CD4-positive, alpha-beta memory T cell (primary cell): ENCODE data around the gene CFAP68. TPM values are rescaled to one million over a fixed set of nuclear protein-coding genes. Genes with fewer than 3 reads are reported as not detected.
"Not testable (repeated sequence)": the region's sequence is repeated elsewhere in the genome, so short reads cannot be mapped to it uniquely, and the experiment has no call there.

Experiments
- CTCF ChIA-PET: fragments of 350-600 bp; sonication (Branson Sonifier 250); formaldehyde crosslinking; loops from one replicate; lab custom pipeline; 2021; ENCODE audit warnings: inconsistent platforms; ENCODE audit not compliant: partially characterized antibody; lab: Charles Lee
- POLR2A ChIA-PET: fragments of 350-600 bp; sonication (Branson Sonifier 250); formaldehyde crosslinking; loops from one replicate; lab custom pipeline; 2021; ENCODE audit not compliant: partially characterized antibody; lab: Charles Lee
- DNase-seq, 5 donors: peaks; one replicate each; pipeline versions ENCODE4 v3.0.0 to v3.0.0-alpha.2; 2020 to 2022; ENCODE audit warnings: mixed read lengths in 1 of 5
- H3K27ac ChIP-seq: one replicate; pipeline ENCODE4 v1.7.0; 2013; ENCODE audit warnings: low read depth, low read length
- H3K27me3 ChIP-seq: 2 replicates; pipeline ENCODE4 v1.7.0; 2013; ENCODE audit warnings: mild to moderate bottlenecking, low read length, moderate library complexity; ENCODE audit not compliant: insufficient read depth
- H3K36me3 ChIP-seq: 2 replicates; pipeline ENCODE4 v1.7.0; 2013; ENCODE audit warnings: mild to moderate bottlenecking, low read length, moderate library complexity; ENCODE audit not compliant: insufficient read depth
- H3K4me1 ChIP-seq: 2 replicates; pipeline ENCODE4 v1.7.0; 2013; ENCODE audit warnings: mild to moderate bottlenecking, low read length, moderate library complexity; ENCODE audit not compliant: insufficient read depth
- H3K4me3 ChIP-seq, 2 donors: one replicate each; pipeline ENCODE4 v1.7.0; 2013; ENCODE audit warnings: low read length in 2 of 2, mild to moderate bottlenecking in 1 of 2
- H3K9me3 ChIP-seq, 2 donors: one replicate each; pipeline ENCODE4 v1.7.0; 2013; ENCODE audit warnings: low read length in 2 of 2, control low read depth in 1 of 2; ENCODE audit not compliant: control insufficient read depth in 1 of 2
- H3K27ac Mint-ChIP-seq, 7 donors: one replicate each; pipeline ENCODE4 v1.8.0; 2020 to 2021; ENCODE audit warnings: mixed read lengths in 7 of 7, mild to moderate bottlenecking in 6 of 7, inconsistent platforms in 3 of 7, moderate library complexity in 3 of 7
- H3K27me3 Mint-ChIP-seq, 2 donors: one replicate each; pipeline ENCODE4 v1.8.0; 2020 to 2021; ENCODE audit warnings: mixed read lengths in 2 of 2
- H3K36me3 Mint-ChIP-seq, 2 donors: one replicate each; pipeline ENCODE4 v1.8.0; 2020 to 2021; ENCODE audit warnings: mixed read lengths in 2 of 2, inconsistent platforms in 1 of 2, mild to moderate bottlenecking in 1 of 2
- H3K4me1 Mint-ChIP-seq, 4 donors: one replicate each; pipeline ENCODE4 v1.8.0; 2020 to 2021; ENCODE audit warnings: mixed read lengths in 4 of 4, mild to moderate bottlenecking in 1 of 4
- H3K4me3 Mint-ChIP-seq, 8 donors: one replicate each; pipeline ENCODE4 v1.8.0; 2020 to 2021; ENCODE audit warnings: mixed read lengths in 8 of 8, mild to moderate bottlenecking in 7 of 8, moderate library complexity in 6 of 8, inconsistent platforms in 3 of 8
- H3K9me3 Mint-ChIP-seq, 8 donors: one replicate each; pipeline ENCODE4 v1.8.0; 2020 to 2021; ENCODE audit warnings: mixed read lengths in 8 of 8, mild to moderate bottlenecking in 5 of 8, inconsistent platforms in 3 of 8, moderate library complexity in 1 of 8
- intact Hi-C: fragments of 100-400 bp; cut with micrococcal nuclease; formaldehyde crosslinking; loops from one replicate; pipeline ENCODE4 v1.15.1; 2023
- polyA plus RNA-seq, 2 donors: library from polyadenylated mRNA; unstranded; fragments of 300-500 nt; fragmentation: Illumina TruSeq; gene quantifications; one replicate each; pipeline ENCODE4 v1.2.3, GENCODE V29; 2021
- total RNA-seq, 2 experiments: library from RNA; stranded (reverse); gene quantifications; one replicate each; pipeline ENCODE4 v1.2.3, GENCODE V29; 2021

Gene CFAP68
- total and polyA plus RNA-seq, 4 experiments from 2014 or later = 14.8 to 30.9 (median 24.7) TPM

- peak overlapping the region in 1 of 7 donors; percentile 38 for H3K27ac Mint-ChIP-seq
- ChIA-PET CTCF (interaction anchor here (1.2 to 10.0 kb wide), 12 partner anchors 8 to 154 kb away, joined by 3 to 119 read pairs (median 7); partner anchors contain the start of genes ALG9, SDHD and TIMM8B), POLR2A (no interaction called here)
- H3K4me1 ChIP-seq = peaks cover 25% of the 10 kb centered on the region
- peak overlapping the region in 5 of 8 donors; percentile 1 to 46 (median 32) for H3K4me3 Mint-ChIP-seq
- H3K36me3 Mint-ChIP-seq = no peaks in the 10 kb centered on the region
- no peaks in the 10 kb centered on the region for H3K9me3 ChIP-seq
- H3K27me3 ChIP-seq = no peaks in the 10 kb centered on the region
- peaks cover 3 to 4% of the 10 kb centered on the region in 2 donors for H3K27me3 Mint-ChIP-seq
- H3K4me1 Mint-ChIP-seq = peaks cover 10 to 26% (median 14%) of the 10 kb centered on the region in 4 donors
- H3K36me3 ChIP-seq = no peaks in the 10 kb centered on the region
- no peak overlapping the region for H3K4me3 ChIP-seq
- DNase-seq = no peak
- peaks cover 0 to 5% (median 0%) of the 10 kb centered on the region in 8 donors for H3K9me3 Mint-ChIP-seq
- no peak overlapping the region for H3K27ac ChIP-seq
- intact Hi-C loops = loop anchor here (1.0 kb wide), 1 partner anchor 348 kb away; no protein-coding TSS in a partner anchor
These were observed 53.2 kb downstream of the CFAP68 start for GRCh38 chr11:111932611-111932950.

GRCh38 chr11:111933176-111933575 is 53.8 kb downstream of the CFAP68 start:
- CTCF ChIA-PET = interaction anchor here (1.7 to 10.0 kb wide), 4 partner anchors 10 to 153 kb away, joined by 6 to 119 read pairs (median 10); partner anchors contain the start of genes ALG9, SDHD and TIMM8B
- H3K9me3 ChIP-seq, H3K27ac Mint-ChIP-seq, DNase-seq, H3K27ac ChIP-seq, POLR2A ChIA-PET, H3K27me3 ChIP-seq, H3K27me3 Mint-ChIP-seq, H3K36me3 Mint-ChIP-seq, H3K4me3 ChIP-seq, H3K9me3 Mint-ChIP-seq, H3K4me3 Mint-ChIP-seq, intact Hi-C loops, H3K36me3 ChIP-seq: not testable (repeated sequence)
- peaks cover 27% of the 10 kb centered on the region for H3K4me1 ChIP-seq
- H3K4me1 Mint-ChIP-seq = peaks cover 14 to 32% (median 19%) of the 10 kb centered on the region in 4 donors

DNA sequence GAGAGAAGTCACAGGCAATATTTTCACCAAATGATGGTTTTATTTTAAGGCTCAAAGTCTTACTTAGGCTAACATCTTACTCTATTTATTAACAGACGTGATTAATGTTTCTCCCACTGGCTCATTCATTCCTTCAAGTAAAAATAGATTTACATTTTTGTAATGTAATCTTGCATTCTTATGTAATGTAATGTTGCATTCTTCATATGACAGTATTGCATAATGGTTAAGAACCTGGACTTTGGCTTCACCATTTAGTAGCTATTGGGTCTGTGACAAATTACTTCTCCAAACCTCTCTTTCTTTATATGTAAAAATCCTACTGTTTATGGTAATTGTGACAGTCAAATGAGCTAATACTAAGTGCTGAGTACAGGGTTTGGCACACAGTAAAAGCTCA is 54.5 kb downstream of the CFAP68 start:
- H3K9me3 ChIP-seq = no peaks in the 10 kb centered on the region
- no peak overlapping the region for H3K4me3 ChIP-seq
- no peak overlapping the region for H3K27ac ChIP-seq
- Mint-ChIP-seq H3K4me3 (no peak overlapping the region), H3K36me3 (no peaks in the 10 kb centered on the region), H3K4me1 (peaks cover 21 to 39% (median 26%) of the 10 kb centered on the region in 4 donors), H3K27me3 (peaks cover 3 to 4% of the 10 kb centered on the region in 2 donors), H3K9me3 (peaks cover 0 to 5% (median 0%) of the 10 kb centered on the region in 8 donors), H3K27ac (no peak overlapping the region)
- peaks cover 34% of the 10 kb centered on the region for H3K4me1 ChIP-seq
- DNase-seq = no peak
- H3K36me3 ChIP-seq = no peaks in the 10 kb centered on the region
- no peaks in the 10 kb centered on the region for H3K27me3 ChIP-seq
- intact Hi-C loops = no loop called here
- CTCF ChIA-PET = interaction anchor here (1.3 to 10.0 kb wide), 4 partner anchors 9 to 345 kb away, joined by 3 to 119 read pairs (median 4); no protein-coding TSS in a partner anchor
- POLR2A ChIA-PET = interaction anchor here (1.2 kb wide), 1 partner anchor 48 kb away, joined by 3 read pairs; no protein-coding TSS in a partner anchor

DNA sequence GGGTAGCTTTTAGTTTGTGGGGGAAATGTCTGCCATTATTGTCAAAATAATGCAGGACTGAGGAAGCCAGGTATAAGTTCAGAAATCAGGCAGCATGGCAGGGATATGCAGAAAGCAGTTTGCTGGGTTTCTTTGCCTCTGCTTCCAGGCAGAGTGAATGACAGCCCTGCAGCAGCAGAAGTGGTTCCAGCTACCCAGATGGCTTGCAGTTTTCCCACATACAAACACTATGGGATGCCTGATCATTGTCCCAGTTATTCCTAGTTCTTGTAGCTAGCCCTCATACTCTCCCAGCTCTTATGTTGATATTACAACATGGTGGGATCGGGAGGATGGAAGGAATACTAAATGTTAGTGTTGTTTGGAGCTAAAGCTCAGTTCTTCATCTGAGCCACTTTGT is 55.0 kb downstream of the CFAP68 start:
- CTCF ChIA-PET = interaction anchor here (1.3 to 10.0 kb wide), 5 partner anchors 8 to 345 kb away, joined by 3 to 119 read pairs (median 5); no protein-coding TSS in a partner anchor
- H3K36me3 Mint-ChIP-seq = no peaks in the 10 kb centered on the region
- intact Hi-C loops = no loop called here
- peaks cover 37% of the 10 kb centered on the region for H3K4me1 ChIP-seq
- POLR2A ChIA-PET = interaction anchor here (1.2 kb wide), 1 partner anchor 48 kb away, joined by 3 read pairs; no protein-coding TSS in a partner anchor
- H3K27me3 ChIP-seq = no peaks in the 10 kb centered on the region
- H3K27me3 Mint-ChIP-seq = peaks cover 3 to 4% of the 10 kb centered on the region in 2 donors
- H3K9me3 ChIP-seq = no peaks in the 10 kb centered on the region
- H3K36me3 ChIP-seq = no peaks in the 10 kb centered on the region
- peaks cover 0 to 5% (median 0%) of the 10 kb centered on the region in 8 donors for H3K9me3 Mint-ChIP-seq
- no peak overlapping the region for H3K27ac Mint-ChIP-seq
- no peak overlapping the region for H3K4me3 Mint-ChIP-seq
- no peak overlapping the region for H3K27ac ChIP-seq
- no peak for DNase-seq
- H3K4me3 ChIP-seq = no peak overlapping the region
- peaks cover 23 to 44% (median 28%) of the 10 kb centered on the region in 4 donors for H3K4me1 Mint-ChIP-seq

Other genes with a start within 250 kb of the CFAP68 start
- 10 to 100 TPM; 38.9 to 39.1 TPM for gene PPP2R1B, start 113.2 kb upstream of the CFAP68 start, total RNA-seq
- gene PPP2R1B, start 113.2 kb upstream of the CFAP68 start, polyA plus RNA-seq = 10 to 100 TPM; 18.4 to 27.9 TPM
- gene ALG9, start 8.0 kb upstream of the CFAP68 start, total RNA-seq = 10 to 100 TPM; 28.2 to 28.3 TPM
- 10 to 100 TPM in 1 of 2 donors, 1 to 10 TPM in 1; 8.6 to 14.2 TPM for gene ALG9, start 8.0 kb upstream of the CFAP68 start, polyA plus RNA-seq
- 1 to 10 TPM; 3.9 to 4.0 TPM for gene FDXACB1, start 376 bp upstream of the CFAP68 start, total RNA-seq
- gene FDXACB1, start 376 bp upstream of the CFAP68 start, polyA plus RNA-seq = 1 to 10 TPM; 6.7 to 8.9 TPM
- gene CRYAB, start 32.2 kb downstream of the CFAP68 start, total RNA-seq = not detected
- gene CRYAB, start 32.2 kb downstream of the CFAP68 start, polyA plus RNA-seq = not detected
- not detected for gene HSPB2, start 33.2 kb downstream of the CFAP68 start, total RNA-seq
- not detected for gene HSPB2, start 33.2 kb downstream of the CFAP68 start, polyA plus RNA-seq
- not detected for gene C11orf52, start 39.4 kb downstream of the CFAP68 start, total RNA-seq
- not detected for gene C11orf52, start 39.4 kb downstream of the CFAP68 start, polyA plus RNA-seq
- 1 to 10 TPM; 1.1 to 2.1 TPM for gene DIXDC1, start 57.8 kb downstream of the CFAP68 start, total RNA-seq
- gene DIXDC1, start 57.8 kb downstream of the CFAP68 start, polyA plus RNA-seq = under 1 TPM; 0.72 to 0.75 TPM
- 10 to 100 TPM; 19.4 to 21.6 TPM for gene DLAT, start 145.9 kb downstream of the CFAP68 start, total RNA-seq
- 10 to 100 TPM; 27.7 to 33.4 TPM for gene DLAT, start 145.9 kb downstream of the CFAP68 start, polyA plus RNA-seq
- gene PIH1D2, start 194.5 kb downstream of the CFAP68 start, total RNA-seq = not detected
- not detected for gene PIH1D2, start 194.5 kb downstream of the CFAP68 start, polyA plus RNA-seq
- 10 to 100 TPM; 20.9 to 21.2 TPM for gene NKAPD1, start 194.8 kb downstream of the CFAP68 start, total RNA-seq
- gene NKAPD1, start 194.8 kb downstream of the CFAP68 start, polyA plus RNA-seq = 10 to 100 TPM in 1 of 2 donors, 1 to 10 TPM in 1; 7.7 to 14.2 TPM
- 10 to 100 TPM; 26.2 to 28.0 TPM for gene TIMM8B, start 207.2 kb downstream of the CFAP68 start, total RNA-seq
- 10 to 100 TPM; 54.1 to 65.9 TPM for gene TIMM8B, start 207.2 kb downstream of the CFAP68 start, polyA plus RNA-seq
- gene SDHD, start 207.3 kb downstream of the CFAP68 start, total RNA-seq = 10 to 100 TPM; 61.2 to 65.5 TPM
- 100 to 1,000 TPM; 159 to 302 TPM for gene SDHD, start 207.3 kb downstream of the CFAP68 start, polyA plus RNA-seq